ENCODE data around the gene PTPRU. TPM values are rescaled to one million over a fixed set of nuclear protein-coding genes. Genes with fewer than 3 reads are reported as not detected.
A peak's percentile ranks its signal among the peaks of the same experiment; 100 is the strongest.

PTPRU gene
- 10 to 100 TPM; 10.1 to 20.1 (median 12.5) TPM for polyA plus RNA-seq (ENCODE audit: insufficient read length in 4 of 4)

- DNase-seq (ENCODE audit: low read depth in 4 of 4, low spot score in 3 of 4) = no peak
These were observed at the start of gene PTPRU for GRCh38 chr1:29235955-29236711. TSS of gene PTPRU (plus strand) at chr1:29236522. CDS start at chr1:29236645, 123 bp downstream.

GRCh38 chr1:29186707-29187106 lies 49.6 kb upstream of the PTPRU start:
- no peak for DNase-seq (ENCODE audit: low read depth in 4 of 4, low spot score in 3 of 4)

GRCh38 chr1:29190718-29191117 lies 45.6 kb upstream of the PTPRU start:
- DNase-seq (ENCODE audit: low read depth in 4 of 4, low spot score in 3 of 4) = no peak

GRCh38 chr1:29193879-29194455 lies 42.4 kb upstream of the PTPRU start:
- no peak for DNase-seq (ENCODE audit: low read depth in 4 of 4, low spot score in 3 of 4)

GRCh38 chr1:29195881-29196291 lies 40.4 kb upstream of the PTPRU start:
- no peak for DNase-seq (ENCODE audit: low read depth in 4 of 4, low spot score in 3 of 4)

GRCh38 chr1:29196863-29197589 lies 39.3 kb upstream of the PTPRU start:
- no peak for DNase-seq (ENCODE audit: low read depth in 4 of 4, low spot score in 3 of 4)

GRCh38 chr1:29197590-29197924 lies 38.8 kb upstream of the PTPRU start:
- DNase-seq (ENCODE audit: low read depth in 4 of 4, low spot score in 3 of 4) = no peak

GRCh38 chr1:29197993-29198392 lies 38.3 kb upstream of the PTPRU start:
- DNase-seq (ENCODE audit: low read depth in 4 of 4, low spot score in 3 of 4) = no peak

GRCh38 chr1:29200906-29201594 lies 35.3 kb upstream of the PTPRU start:
- DNase-seq (ENCODE audit: low read depth in 4 of 4, low spot score in 3 of 4) = no peak

- DNase-seq (ENCODE audit: low read depth in 4 of 4, low spot score in 3 of 4) = no peak
These were observed 34.7 kb upstream of the PTPRU start for GRCh38 chr1:29201595-29202051.

- DNase-seq (ENCODE audit: low read depth in 4 of 4, low spot score in 3 of 4) = no peak
These were observed 34.3 kb upstream of the PTPRU start for GRCh38 chr1:29202053-29202452.

- peak; percentile 88 to 91 (median 90) for DNase-seq (ENCODE audit: low read depth in 4 of 4, low spot score in 3 of 4)
These were observed 33.6 kb upstream of the PTPRU start for GRCh38 chr1:29202584-29203340.

GRCh38 chr1:29208442-29208841 lies 27.9 kb upstream of the PTPRU start:
- no peak for DNase-seq (ENCODE audit: low read depth in 4 of 4, low spot score in 3 of 4)

- no peak for DNase-seq (ENCODE audit: low read depth in 4 of 4, low spot score in 3 of 4)
These were observed 27.1 kb upstream of the PTPRU start for GRCh38 chr1:29209173-29209572.

- no peak for DNase-seq (ENCODE audit: low read depth in 4 of 4, low spot score in 3 of 4)
These were observed 25.8 kb upstream of the PTPRU start for GRCh38 chr1:29210278-29211085.

- no peak for DNase-seq (ENCODE audit: low read depth in 4 of 4, low spot score in 3 of 4)
These were observed 25.0 kb upstream of the PTPRU start for GRCh38 chr1:29211086-29212030.

- DNase-seq (ENCODE audit: low read depth in 4 of 4, low spot score in 3 of 4) = no peak
These were observed 23.3 kb upstream of the PTPRU start for GRCh38 chr1:29213055-29213454.

- DNase-seq (ENCODE audit: low read depth in 4 of 4, low spot score in 3 of 4) = no peak
These were observed 18.7 kb upstream of the PTPRU start for GRCh38 chr1:29217633-29218032.
